Measurements from ENCODE around the gene SKAP1.

The SKAP1 gene

GRCh38 chr17:48184721-48185120, 245.3 kb downstream of the SKAP1 start:
- DNase-seq (ENCODE audit: insufficient read length, low spot score) (no peak), FAIRE-seq (no peak)

GRCh38 chr17:48181653-48182052, 248.4 kb downstream of the SKAP1 start:
- no peak for DNase-seq (ENCODE audit: insufficient read length, low spot score)

GRCh38 chr17:48180842-48181629, 249.0 kb downstream of the SKAP1 start:
- FAIRE-seq (peak; percentile 37), DNase-seq (ENCODE audit: insufficient read length, low spot score) (no peak)

More at GRCh38 chr17:48181653-48182052, 248.4 kb downstream of the SKAP1 start:
- peak; percentile 59 for FAIRE-seq

GRCh38 chr17:48179071-48179945, 250.7 kb downstream of the SKAP1 start:
- no peak for FAIRE-seq
- DNase-seq (ENCODE audit: insufficient read length, low spot score) = no peak

GRCh38 chr17:48178317-48178716, 251.7 kb downstream of the SKAP1 start:
- no peak for DNase-seq (ENCODE audit: insufficient read length, low spot score)
- no peak for FAIRE-seq

GRCh38 chr17:48177816-48178215, 252.2 kb downstream of the SKAP1 start:
- FAIRE-seq (no peak), DNase-seq (ENCODE audit: insufficient read length, low spot score) (no peak)

DNA sequence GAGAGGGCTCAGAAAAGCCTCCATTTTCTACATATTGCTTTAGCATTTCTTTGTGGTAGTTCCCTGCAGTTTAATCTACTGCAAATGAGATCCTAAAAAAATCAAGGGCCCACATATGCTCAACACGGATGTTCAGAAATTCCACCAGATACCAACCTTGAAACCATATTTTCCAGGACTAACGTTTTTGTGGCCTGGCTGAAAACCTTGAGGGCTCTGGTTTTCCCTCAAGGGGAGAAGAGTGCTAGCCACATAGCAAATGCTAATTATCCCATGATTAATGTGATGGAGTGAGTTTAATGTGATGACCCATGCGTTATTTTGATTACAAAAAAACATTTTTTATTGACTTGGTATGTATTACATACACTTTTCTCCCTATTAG, 253.6 kb downstream of the SKAP1 start:
- DNase-seq (ENCODE audit: insufficient read length, low spot score) = no peak
- FAIRE-seq = no peak

DNA sequence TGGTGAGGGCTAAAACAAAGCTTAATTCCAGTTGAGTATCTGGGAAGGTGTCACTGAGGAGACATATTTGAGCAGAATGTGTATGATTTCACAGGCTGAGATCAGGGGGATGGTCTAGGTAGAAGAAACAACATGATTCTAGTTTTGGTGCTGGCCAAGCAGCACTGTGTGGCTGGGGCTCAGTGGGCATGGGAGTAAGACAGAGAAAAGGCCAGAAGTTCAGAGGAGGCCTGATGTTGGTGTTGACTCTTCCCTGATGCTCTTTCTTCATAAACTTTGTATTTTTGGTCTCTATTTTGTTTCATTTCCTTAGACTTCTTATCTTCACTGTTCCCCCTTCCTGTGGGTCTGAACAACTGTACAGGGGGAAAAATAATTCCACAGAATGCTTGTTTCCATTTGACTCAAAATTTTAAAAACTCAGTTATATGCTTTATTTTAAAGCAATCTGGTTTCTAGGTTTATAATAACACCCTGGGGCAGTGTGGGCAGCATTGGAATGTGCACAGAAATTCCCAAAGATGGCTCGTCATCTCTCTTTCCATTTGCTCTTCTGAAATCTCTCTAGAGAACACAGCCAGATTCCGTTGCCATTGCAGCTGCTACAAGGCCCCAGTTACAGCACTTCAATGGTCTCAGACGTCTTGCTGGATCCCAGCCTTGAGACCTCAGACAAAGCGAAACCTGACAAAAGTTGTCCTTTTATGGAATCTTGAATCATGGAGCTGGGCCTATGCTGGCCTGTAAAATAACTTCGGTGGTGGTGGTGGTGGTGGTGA, 254.1 kb downstream of the SKAP1 start:
- DNase-seq (ENCODE audit: insufficient read length, low spot score) (no peak), FAIRE-seq (no peak)

GRCh38 chr17:48174833-48175523, 255.0 kb downstream of the SKAP1 start:
- DNase-seq (ENCODE audit: insufficient read length, low spot score) (no peak), FAIRE-seq (no peak)

DNA sequence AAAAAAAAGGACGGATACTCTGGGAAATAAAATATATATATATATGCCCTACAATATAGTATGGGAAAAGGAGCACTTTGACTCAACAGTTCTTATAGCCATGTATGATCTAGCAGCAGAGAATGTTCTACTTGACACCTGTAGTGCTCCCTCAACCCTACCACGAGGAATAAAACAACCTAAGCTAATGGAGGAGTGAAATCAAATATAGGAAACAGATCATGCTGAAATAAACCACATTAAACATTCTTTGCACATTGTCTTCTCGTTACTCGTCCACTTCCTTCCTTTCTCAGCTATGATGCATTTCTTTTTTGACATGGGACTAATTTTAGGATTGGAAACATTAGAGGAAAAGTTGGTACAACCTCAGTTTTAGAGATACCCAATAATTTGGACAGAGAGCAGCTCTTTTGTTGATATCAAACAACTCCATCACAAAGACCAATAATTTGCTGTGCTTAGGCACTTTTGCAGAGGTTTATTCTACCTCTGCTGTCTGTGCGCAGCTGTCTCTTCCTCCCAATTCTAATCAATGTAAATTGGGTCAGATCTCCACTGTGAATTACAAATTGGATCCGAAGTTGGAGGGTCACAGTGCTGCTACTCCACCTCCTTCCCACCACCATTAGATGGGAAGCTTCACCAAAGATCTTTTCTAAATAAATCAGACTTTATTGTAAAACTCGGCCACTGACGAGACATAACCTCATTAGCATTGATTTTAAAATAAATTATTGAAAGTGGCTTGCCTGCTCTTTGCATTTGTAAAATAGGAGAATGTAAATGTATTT, 256.6 kb downstream of the SKAP1 start:
- FAIRE-seq = no peak
- DNase-seq (ENCODE audit: insufficient read length, low spot score) = no peak

- FAIRE-seq (no peak), DNase-seq (ENCODE audit: insufficient read length, low spot score) (no peak)
Observed at GRCh38 chr17:48169926-48170325, 260.1 kb downstream of the SKAP1 start.

- no peak for DNase-seq (ENCODE audit: insufficient read length, low spot score)
- FAIRE-seq = no peak
Observed at GRCh38 chr17:48163809-48164208, 266.2 kb downstream of the SKAP1 start.

DNA sequence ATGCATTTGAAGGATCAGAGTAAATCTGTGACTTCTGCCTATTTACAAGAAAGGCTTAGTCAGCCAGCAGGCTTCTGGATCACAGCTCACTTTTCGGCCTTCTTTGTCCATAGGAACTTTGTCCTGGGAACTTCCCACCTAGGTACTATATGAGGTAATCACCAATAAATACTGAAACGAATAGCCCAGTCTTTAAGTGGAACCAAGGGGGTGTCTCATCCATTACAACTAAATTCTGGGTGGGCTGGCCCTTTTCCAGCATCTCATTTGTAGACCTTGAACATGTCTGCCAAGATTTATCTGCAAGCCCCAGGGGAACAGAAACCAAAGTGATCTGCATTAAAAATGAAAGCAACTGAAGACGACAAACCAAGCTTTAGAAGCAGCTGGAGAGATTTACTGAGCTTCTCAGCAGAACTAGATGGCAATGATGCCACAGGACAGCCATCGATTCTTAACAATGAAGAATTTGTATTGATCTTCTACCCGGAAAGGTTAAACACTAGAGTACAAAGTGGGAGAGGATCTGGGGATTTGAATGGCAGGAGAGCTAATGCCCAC, 267.0 kb downstream of the SKAP1 start:
- FAIRE-seq = peak; percentile 87

DNA sequence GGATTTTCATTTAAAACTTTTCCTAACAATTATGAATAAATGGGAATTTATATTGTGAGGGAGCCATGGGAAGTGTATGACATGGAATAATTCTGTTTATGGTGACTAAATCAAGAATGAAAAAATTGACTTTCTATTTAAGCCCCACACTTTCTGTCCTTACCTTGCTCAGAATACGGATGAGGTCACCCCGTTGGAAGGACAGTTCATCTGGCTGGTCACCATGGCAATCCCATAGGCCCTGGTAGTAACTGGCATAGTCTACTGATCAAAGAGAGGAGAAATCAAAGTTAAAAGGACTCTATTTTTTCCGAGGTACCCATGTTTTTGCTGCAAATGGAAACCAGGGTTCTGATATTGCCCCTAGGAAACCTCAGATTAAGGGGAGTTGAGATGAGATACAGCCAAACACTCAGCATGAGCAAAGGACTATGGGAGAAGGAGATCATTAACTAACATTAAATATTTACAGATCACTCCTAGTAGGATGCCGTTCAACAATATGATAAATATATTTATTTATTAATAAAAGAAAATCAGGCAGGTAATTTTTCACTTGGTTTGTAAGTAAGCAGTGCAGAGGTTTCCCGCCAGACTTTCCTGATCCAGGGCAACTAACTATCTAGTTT, 267.6 kb downstream of the SKAP1 start:
- DNase-seq (ENCODE audit: insufficient read length, low spot score) (no peak), FAIRE-seq (no peak)

More for the DNA sequence above, 267.0 kb downstream of the SKAP1 start:
- DNase-seq (ENCODE audit: insufficient read length, low spot score) = peak; percentile 27

DNA sequence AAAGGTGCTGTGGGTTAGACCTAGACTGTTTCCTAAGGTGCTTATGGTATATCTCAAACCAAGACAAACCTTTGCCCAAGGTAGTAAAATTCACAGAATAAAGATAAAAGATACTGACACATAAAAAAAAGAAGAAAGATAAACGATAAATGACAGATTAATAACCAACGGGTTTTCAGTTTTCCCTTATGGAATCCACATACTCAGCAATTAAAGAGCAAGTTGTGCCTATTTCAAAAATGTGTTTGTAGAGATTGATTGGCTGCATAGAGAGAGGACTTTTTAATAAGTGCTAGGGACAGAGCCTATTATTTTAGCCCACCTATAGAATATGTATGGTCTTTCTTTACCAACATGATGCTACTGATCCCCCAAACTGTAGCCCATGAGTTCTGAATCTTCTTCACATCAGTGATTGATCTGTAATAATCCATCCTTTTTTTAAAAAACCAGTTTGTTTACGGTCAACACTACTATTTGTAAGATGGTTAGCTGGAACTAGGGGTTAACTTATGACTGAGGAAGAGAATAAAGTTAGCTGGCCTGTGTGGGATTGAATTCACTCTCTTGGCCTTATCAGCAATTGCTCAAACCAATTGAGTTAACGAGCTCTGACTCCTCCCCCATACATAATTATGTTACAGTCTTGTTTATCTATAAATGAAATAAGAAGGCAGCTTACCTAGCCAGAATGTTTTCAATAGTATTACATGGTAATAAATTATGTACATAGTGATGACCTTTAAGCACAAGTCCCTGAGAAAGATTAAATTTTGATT, 268.7 kb downstream of the SKAP1 start:
- no peak for DNase-seq (ENCODE audit: insufficient read length, low spot score)
- FAIRE-seq = no peak

DNA sequence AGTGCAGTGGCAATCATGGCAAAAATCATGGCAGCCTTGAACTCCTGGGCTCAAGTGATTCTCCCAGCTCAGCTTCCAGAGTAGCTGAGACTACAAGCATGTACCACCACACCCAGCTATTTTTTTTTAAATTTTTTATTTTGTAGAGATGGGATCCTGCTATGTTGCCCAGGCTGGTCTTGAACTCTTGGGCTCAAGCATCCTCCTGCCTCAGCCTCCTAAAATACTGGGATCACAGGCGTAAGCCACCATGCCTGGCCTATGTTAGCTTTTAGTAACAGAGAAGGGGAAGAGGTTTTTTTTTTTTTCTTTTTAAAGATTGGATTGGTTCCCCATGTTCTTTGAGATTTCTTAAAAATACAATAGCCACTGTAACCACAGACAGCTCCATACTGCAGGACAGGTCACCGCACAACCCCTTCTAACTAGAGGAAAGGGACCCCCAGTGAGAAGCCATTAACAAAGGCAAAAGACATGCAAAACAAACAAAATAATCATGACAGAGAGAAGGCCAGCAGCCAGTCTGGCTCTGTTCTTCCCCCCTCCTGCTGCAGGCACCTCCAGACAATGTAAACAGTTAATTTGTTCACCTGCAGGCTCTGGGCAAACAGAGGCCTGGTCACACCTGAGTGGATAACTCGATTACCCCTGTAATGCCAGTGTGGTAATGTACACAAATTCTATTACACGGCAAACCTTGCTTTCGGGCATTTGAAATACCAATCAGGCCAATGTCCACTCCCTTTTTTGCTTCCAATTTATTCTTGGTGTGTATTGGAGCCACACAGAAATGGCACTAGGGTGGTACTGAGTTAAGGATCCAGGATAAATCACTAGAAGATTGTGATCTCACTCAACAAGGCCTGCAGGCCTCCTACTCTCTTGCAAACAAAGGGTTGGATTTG, 269.6 kb downstream of the SKAP1 start:
- DNase-seq (ENCODE audit: insufficient read length, low spot score) = no peak
- FAIRE-seq = no peak

DNA sequence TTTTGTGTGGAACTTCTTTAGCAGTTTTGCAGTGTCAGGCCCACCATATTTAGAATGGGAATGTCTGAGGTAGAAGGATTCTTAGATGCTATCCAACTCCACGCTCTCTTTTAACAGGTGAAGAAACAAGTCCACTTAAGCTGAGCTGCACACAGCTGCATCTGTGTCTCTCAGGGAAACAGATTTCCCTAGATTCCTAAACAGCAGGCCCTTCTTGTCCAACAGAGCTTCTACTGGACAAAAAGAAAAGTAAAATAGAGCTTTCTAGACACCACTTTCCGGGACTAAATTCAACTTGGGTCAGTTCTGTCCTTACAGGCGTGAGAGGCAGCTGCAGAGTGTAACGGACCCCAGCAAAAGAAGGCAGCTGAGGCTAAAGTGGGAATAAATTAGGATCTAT, 270.8 kb downstream of the SKAP1 start:
- no peak for DNase-seq (ENCODE audit: insufficient read length, low spot score)
- FAIRE-seq = no peak
